ENCODE data around the gene SCGB2A2.

Gene SCGB2A2

DNA sequence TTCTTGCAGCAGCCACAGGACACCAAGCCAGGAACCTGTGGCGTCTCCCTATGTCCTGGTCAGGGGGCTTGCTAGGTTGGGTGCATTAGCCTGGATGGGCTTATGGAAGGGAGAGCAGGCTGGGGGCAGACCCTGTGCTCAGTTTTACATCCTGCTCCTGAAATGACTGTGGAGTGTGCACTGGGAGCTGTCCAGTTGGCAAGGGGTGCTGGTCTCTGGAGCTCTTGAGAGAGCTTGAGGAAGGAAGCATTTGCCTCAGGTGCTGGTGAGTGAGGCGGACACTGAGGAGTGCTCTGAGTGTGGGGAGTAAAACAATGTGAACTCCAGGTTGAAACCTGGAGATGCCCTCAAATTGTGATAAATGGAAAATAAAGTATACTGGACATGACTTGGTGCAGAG, 25.5 kb downstream of the SCGB2A2 start:
- no peak for DNase-seq (ENCODE audit: low read depth)
- no peak overlapping the region for H3K4me3 ChIP-seq (ENCODE audit: low read depth, low read length)

DNA sequence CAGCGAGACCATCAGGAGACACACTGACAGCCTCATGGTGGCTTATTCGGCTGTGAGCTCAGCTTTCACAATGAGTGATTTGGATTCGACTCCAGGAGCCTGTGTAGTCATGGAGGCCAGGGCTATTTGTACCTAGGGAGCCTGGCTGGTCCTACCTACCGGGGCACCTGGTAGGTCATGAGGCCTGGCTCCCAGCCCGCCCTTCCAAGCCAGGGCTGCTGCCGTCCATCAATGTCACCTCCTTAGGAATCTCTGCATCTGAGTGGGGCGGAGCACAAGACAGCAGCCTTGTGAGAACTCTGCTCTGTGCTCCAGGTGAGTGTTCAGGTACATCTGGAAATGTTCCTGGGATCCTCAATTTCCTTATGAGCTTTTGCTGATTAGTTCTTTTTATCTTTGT, 29.0 kb downstream of the SCGB2A2 start, which contains the start of gene SCGB1D4:
SCGB1D4 (minus strand) TSS at position 101 of the 400 bp plus-strand sequence; CDS start at position 36, 65 bp downstream.
- DNase-seq (ENCODE audit: low read depth) = no peak
- no peak within 1 kb of the TSS for H3K4me3 ChIP-seq (ENCODE audit: low read depth, low read length)

DNA sequence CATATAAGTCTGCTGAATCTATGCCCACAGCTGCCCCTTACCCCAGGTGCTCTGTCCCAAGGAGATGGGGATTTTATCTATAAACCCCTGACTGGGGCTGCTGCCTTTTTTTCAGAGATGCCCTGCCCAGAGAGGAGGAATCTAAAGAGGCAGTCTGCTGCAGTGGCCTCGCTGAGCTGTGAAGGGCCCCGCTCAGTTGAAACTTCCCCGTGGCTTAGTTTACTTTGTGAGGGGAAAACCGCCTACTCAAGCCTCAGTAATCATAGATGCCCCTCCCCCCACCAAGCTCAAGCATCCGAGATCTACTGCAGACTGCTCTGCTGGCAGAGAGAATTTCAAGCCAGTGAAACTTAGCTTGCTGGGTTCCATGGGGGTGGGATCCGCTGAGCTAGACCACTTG, 36.3 kb downstream of the SCGB2A2 start:
- DNase-seq (ENCODE audit: low read depth) = no peak
- no peak overlapping the region for H3K4me3 ChIP-seq (ENCODE audit: low read depth, low read length)

DNA sequence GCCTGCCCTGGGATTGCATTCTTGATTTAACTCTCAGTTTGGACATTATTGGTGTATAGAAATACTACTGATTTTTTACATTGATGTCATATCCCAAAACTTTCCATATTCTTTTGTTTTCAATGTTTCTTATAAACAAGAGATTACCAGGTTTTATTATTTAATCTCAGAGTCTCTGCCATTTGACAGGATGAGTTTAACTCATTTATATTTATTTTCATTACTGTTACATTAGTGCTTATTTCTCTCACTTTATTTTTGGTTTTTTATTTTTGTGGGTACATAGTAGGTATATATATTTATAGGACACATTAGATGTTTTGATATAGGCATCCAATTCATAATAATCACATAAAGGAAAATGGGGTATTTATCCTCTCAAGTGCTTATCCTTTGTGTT, 38.0 kb downstream of the SCGB2A2 start:
- DNase-seq (ENCODE audit: low read depth) = no peak
- H3K4me3 ChIP-seq (ENCODE audit: low read depth, low read length) = no peak overlapping the region

DNA sequence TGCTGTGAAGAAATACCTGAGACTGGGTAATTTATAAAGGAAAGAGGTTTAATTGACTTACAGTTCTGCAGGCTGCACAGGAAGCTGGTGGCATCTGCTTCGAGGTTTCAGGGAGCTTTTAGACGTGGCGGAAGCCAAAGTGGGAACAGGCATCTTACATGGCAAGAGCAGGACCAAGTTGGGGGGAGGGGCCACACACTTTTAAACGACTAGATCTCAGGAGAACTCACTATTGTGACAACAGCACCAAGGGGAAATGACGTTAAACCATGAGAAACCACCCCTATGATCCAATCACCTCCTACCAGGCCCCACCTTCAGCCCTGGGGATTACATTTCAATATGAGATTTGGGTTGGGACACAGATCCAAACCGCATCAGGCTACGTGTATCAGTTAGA, 40.0 kb downstream of the SCGB2A2 start:
- DNase-seq (ENCODE audit: low read depth) = no peak
- no peak overlapping the region for H3K4me3 ChIP-seq (ENCODE audit: low read depth, low read length)

DNA sequence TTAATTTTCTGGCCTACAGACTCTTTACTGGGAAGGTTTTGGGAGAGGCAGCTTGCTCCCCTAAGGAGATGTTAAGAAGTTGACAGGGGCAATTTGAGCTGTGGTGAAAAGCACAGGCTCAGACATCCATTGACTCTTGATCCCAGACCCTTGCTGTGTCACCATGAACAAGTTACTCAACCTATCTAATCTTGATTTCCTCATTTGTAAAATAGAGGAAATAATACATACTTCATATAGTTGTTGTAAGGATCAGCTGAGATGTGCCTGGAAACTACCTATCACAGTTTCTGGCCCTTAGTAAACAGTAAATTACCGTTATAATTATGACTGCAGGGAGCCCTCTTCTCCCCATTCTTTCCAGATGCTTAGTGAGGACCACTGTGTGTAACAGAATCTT, 45.5 kb downstream of the SCGB2A2 start:
- no peak for DNase-seq (ENCODE audit: low read depth)
- H3K4me3 ChIP-seq (ENCODE audit: low read depth, low read length) = no peak overlapping the region

DNA sequence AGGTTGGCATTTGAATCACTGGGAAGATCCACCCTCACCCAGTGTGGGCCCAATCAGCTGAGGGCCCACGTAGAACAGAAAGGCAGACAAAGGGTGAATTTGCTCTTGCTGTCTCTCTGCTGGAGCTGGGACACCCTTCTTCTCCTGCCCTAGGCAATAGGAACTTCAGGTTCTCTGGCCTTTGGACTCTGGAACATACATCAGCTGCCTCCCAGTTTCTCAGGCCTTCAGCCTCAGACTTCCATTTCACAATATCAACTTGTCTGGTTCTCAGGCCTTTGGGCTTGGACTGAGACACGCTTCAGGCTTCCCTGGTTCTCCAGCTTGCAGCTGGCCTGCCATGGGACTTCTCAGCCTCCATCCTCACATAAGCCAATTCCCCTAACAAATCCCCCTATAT, 52.6 kb downstream of the SCGB2A2 start:
- DNase-seq (ENCODE audit: low read depth) = no peak
- no peak overlapping the region for H3K4me3 ChIP-seq (ENCODE audit: low read depth, low read length)

Measured in skeletal muscle cell (primary cell).